Activated CD4-positive, alpha-beta T cell treated with anti-CD3 and anti-CD28 coated beads, Interleukin-2, amount 10 ng/mL, durations not matched to agents 7 days and 5 days (primary cell): ENCODE measurements around the gene ARHGEF7. TPM values are rescaled to one million over a fixed set of nuclear protein-coding genes. Genes with fewer than 3 reads are reported as not detected.

Experiments
- CTCF ChIA-PET: fragments of 350-600 bp; sonication (Branson Sonifier 250); formaldehyde crosslinking; loops from one replicate; lab custom pipeline; 2021; ENCODE audit warnings: antibody characterized with exemption; lab: Charles Lee
- POLR2A ChIA-PET: fragments of 350-600 bp; sonication (Branson Sonifier 250); formaldehyde crosslinking; loops from one replicate; lab custom pipeline; 2021; ENCODE audit warnings: antibody characterized with exemption; lab: Charles Lee
- DNase-seq: peaks from one replicate; pipeline ENCODE4 v3.0.0-alpha.2; 2020
- H3K27ac Mint-ChIP-seq: one replicate; pipeline ENCODE4 v1.8.0; 2021; ENCODE audit warnings: mild to moderate bottlenecking, moderate library complexity, mixed read lengths
- H3K27me3 Mint-ChIP-seq: one replicate; pipeline ENCODE4 v1.8.0; 2021; ENCODE audit warnings: mixed read lengths
- H3K36me3 Mint-ChIP-seq: one replicate; pipeline ENCODE4 v1.8.0; 2021; ENCODE audit warnings: low read depth, mixed read lengths
- H3K4me1 Mint-ChIP-seq: one replicate; pipeline ENCODE4 v1.8.0; 2021; ENCODE audit warnings: mixed read lengths
- H3K4me3 Mint-ChIP-seq: one replicate; pipeline ENCODE4 v1.8.0; 2021; ENCODE audit warnings: mild to moderate bottlenecking, moderate library complexity, mixed read lengths
- H3K9me3 Mint-ChIP-seq: one replicate; pipeline ENCODE4 v1.8.0; 2021; ENCODE audit warnings: mixed read lengths
- total RNA-seq, 2 experiments: library from RNA; stranded (reverse); gene quantifications; one replicate each; pipeline ENCODE4 v1.2.3, GENCODE V29; 2021

Gene ARHGEF7
- total RNA-seq, 2 experiments from 2014 or later, result 64.5 to 72.2 TPM

DNA sequence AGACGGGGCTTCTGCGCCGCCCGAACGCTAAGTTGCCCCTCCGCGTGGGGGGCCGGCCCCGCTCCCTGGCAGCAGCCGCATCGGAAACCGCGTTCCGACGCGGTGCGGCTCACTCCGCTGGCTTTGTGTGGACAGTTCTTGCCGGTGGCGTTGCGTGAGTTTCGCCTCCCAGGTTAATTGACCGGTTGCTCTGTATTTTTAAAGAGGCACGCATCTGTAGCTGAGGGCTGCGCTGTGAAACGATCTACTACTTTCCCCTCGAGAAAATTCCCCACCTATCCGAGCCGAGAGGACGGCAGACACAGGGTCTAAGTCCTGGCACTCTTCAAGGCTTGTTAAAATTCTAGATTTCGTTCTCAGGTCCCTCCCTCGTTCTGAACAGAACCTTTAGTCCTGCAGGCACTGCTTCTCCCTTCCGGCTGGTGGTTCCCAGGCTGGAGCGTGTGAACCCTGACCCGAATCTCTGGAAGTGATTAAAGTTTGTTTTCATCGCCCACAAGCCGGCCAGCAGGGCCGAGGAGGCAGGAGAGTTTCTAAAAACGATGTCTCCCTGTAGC lies 933 bp downstream of the ARHGEF7 start:
- H3K27ac Mint-ChIP-seq, result peak overlapping the region; percentile 60
- CTCF ChIA-PET, result interaction anchor here (0.6 to 1.6 kb wide), 2 partner anchors 10 to 296 kb away, joined by 3 to 5 read pairs; no protein-coding TSS in a partner anchor
- no peaks in the 10 kb centered on the region for H3K9me3 Mint-ChIP-seq
- peaks cover 5% of the 10 kb centered on the region for H3K36me3 Mint-ChIP-seq
- DNase-seq, result no peak
- peaks cover 14% of the 10 kb centered on the region for H3K4me1 Mint-ChIP-seq
- H3K4me3 Mint-ChIP-seq, result peak overlapping the region; percentile 71
- peaks cover 77% of the 10 kb centered on the region for H3K27me3 Mint-ChIP-seq
- POLR2A ChIA-PET, result no interaction called here

DNA sequence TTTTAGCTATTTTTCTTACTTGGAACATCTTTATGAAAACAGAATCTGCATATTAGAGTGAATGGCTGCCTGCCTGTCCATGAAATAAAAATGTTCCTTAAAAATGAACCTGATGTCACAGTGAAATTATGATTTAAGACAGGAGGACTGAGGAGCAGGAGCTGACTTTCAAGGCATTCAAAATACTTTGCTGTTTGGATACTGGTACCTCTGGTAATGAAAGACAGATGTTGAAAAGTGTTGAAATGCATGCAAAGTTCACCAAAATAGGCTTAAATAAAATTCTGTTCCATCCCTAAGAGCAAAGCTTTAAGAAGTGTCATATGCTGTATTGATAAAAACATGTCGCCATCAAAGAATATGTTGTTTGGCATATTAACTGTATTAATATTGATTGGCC lies 1.7 kb downstream of the ARHGEF7 start:
- no peak overlapping the region for H3K4me3 Mint-ChIP-seq
- peaks cover 5% of the 10 kb centered on the region for H3K36me3 Mint-ChIP-seq
- DNase-seq, result no peak
- no peaks in the 10 kb centered on the region for H3K9me3 Mint-ChIP-seq
- POLR2A ChIA-PET, result no interaction called here
- peaks cover 14% of the 10 kb centered on the region for H3K4me1 Mint-ChIP-seq
- H3K27ac Mint-ChIP-seq, result no peak overlapping the region
- CTCF ChIA-PET, result interaction anchor here (0.6 to 1.6 kb wide), 2 partner anchors 9 to 297 kb away, joined by 3 to 5 read pairs; no protein-coding TSS in a partner anchor
- peaks cover 69% of the 10 kb centered on the region for H3K27me3 Mint-ChIP-seq

DNA sequence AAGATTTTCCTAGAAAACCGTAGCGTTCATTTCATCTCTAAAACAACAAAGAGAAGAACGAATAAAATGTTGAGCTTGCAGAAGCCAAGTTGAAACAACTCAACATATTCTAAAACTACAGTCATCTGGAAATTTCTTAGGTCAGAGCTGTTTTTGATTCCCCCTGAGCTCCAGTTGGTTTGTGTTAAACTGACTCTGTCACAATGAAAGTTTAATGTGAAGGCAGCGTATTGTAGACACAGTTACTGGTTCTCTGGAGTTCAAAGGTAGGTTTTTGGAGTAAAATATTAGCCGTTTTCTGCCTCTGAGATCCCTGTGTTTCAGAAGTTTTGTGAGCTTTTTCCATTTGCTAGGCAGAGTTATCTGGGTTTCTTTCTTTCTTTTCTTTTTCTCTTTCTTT lies 2.2 kb downstream of the ARHGEF7 start:
- no peak overlapping the region for H3K27ac Mint-ChIP-seq
- H3K4me1 Mint-ChIP-seq, result peaks cover 14% of the 10 kb centered on the region
- ChIA-PET CTCF (interaction anchor here (1.6 kb wide), 1 partner anchor 9 kb away, joined by 5 read pairs; no protein-coding TSS in a partner anchor), POLR2A (no interaction called here)
- peaks cover 5% of the 10 kb centered on the region for H3K36me3 Mint-ChIP-seq
- H3K4me3 Mint-ChIP-seq, result no peak overlapping the region
- H3K27me3 Mint-ChIP-seq, result peaks cover 66% of the 10 kb centered on the region
- no peaks in the 10 kb centered on the region for H3K9me3 Mint-ChIP-seq
- no peak for DNase-seq

DNA sequence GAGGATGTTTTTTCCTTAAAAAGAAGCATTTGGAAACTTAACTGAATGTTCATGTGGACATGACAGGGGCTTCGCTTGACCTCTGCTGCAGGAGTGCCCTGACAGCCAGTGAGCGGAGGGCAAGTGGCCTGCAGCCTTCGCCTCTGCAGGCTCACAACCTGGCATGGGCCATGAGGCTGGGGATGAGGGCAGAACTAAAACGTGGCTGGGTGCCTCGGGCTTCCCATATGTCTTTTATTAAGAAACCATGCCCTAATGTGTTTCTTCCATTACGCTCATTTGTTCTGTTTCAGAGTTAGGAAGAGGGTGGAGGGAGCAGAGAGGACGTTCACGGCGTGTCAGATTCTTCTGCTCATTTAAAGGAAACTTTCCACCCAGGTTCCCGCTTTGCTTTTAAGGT lies 2.9 kb downstream of the ARHGEF7 start:
- Mint-ChIP-seq H3K27me3 (peaks cover 62% of the 10 kb centered on the region), H3K4me3 (no peak overlapping the region), H3K36me3 (peaks cover 5% of the 10 kb centered on the region), H3K27ac (no peak overlapping the region), H3K9me3 (no peaks in the 10 kb centered on the region), H3K4me1 (peaks cover 14% of the 10 kb centered on the region)
- ChIA-PET POLR2A (no interaction called here), CTCF (no interaction called here)
- DNase-seq, result no peak

DNA sequence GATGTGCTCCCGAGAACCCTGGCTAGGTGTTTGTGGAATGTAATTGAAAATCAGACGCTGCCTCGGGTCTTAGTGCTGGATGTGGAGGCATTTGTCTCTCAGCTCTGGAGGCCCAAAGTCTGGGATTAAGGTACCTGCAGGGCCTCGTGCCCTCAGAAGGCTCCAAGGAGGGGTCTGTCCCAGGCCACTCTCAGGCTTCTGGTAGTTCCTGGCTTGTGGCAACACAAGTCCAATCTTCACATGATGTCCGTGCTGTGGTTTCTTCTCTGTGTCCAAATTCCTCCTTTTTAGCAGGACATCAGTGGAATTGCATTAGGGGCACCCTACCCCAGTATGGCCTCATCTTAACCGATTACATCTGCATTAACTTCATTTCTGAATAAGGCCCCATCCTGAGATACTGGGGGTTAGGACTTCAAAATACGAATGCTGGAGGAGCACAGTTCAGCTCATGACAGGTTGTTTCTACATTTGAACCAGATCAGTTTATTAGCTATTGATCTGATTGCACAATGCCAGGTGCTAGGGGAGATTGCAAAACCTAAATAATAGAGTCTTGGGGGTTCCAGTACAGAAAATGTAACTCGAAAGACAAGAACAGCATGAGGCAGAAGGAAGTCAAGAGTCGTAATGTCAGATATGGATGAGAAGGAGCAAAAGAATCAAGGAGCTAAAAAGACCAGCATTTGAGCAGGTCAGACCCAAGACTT lies 3.9 kb downstream of the ARHGEF7 start:
- POLR2A ChIA-PET, result interaction anchor here (0.6 kb wide), 1 partner anchor 22 kb away, joined by 5 read pairs; no protein-coding TSS in a partner anchor
- no peak for DNase-seq
- Mint-ChIP-seq H3K36me3 (peaks cover 5% of the 10 kb centered on the region), H3K4me3 (no peak overlapping the region), H3K9me3 (no peaks in the 10 kb centered on the region), H3K27ac (no peak overlapping the region), H3K4me1 (peaks cover 11% of the 10 kb centered on the region), H3K27me3 (peaks cover 51% of the 10 kb centered on the region)
- CTCF ChIA-PET, result no interaction called here

DNA sequence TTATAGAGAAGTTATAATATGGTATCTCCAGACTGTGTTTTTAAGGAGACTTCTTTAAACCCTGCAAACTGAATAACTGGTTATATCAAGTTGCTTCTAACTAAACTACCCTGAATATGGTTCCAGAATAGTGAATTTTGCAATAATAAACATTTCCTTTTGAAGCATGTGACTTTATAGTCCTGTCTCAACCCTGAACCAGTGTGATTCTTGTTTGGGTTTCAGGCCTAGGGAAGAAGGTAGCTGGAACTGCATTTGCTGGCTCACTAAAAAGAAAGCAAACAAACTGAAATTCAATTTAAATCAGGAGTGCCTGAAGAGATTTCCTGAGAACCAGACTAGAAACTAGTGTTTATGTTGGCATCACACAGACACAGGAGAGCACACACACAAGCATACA lies 4.9 kb downstream of the ARHGEF7 start:
- POLR2A ChIA-PET, result no interaction called here
- Mint-ChIP-seq H3K4me3 (no peak overlapping the region), H3K27me3 (peaks cover 43% of the 10 kb centered on the region), H3K9me3 (no peaks in the 10 kb centered on the region), H3K36me3 (peaks cover 2% of the 10 kb centered on the region), H3K4me1 (peaks cover 4% of the 10 kb centered on the region), H3K27ac (no peak overlapping the region)
- DNase-seq, result no peak
- CTCF ChIA-PET, result no interaction called here

DNA sequence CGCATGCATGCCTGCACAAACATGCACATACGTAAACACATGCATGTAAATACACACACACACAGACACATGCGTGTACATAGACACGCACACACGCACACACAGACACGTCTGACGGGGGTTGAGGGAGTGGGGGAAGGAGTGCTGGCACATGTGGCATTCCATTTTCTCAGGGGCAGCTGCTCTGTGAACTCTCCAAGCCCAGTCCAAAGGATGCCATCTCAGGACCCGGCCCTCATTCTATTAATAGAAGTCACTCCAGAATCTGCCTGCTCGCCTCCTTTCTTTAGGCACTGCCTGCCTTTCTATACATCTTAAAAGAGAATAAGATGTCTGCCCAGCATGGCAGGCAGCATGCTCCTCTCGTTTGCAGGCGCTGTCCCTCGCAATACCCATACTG lies 5.3 kb downstream of the ARHGEF7 start:
- POLR2A ChIA-PET, result no interaction called here

DNA sequence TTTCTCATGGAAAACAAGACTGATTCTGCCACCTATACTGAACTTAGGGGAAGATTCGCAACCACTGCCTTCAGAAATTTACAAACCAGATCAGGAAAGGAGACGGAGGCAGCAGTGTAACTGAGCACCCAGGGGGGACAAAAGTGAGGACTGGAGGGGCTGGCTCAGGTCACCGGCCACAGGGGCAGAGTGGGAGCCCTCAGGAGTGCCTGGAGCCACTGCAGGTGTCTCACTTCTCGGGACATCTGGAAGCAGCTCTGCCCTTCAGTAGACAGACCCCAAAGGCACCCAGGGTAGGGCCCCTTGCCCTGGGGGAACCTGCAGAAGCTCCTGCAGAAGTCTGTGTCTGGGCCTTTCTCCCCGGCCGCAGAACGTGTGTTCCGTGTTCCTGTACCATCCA lies 5.8 kb downstream of the ARHGEF7 start:
- H3K36me3 Mint-ChIP-seq, result peaks cover 2% of the 10 kb centered on the region
- no peak for DNase-seq
- CTCF ChIA-PET, result no interaction called here
- H3K9me3 Mint-ChIP-seq, result no peaks in the 10 kb centered on the region
- H3K27me3 Mint-ChIP-seq, result peaks cover 42% of the 10 kb centered on the region
- POLR2A ChIA-PET, result no interaction called here
- no peak overlapping the region for H3K27ac Mint-ChIP-seq
- H3K4me1 Mint-ChIP-seq, result peaks cover 4% of the 10 kb centered on the region
- H3K4me3 Mint-ChIP-seq, result no peak overlapping the region

More for the DNA sequence above, 5.3 kb downstream of the ARHGEF7 start:
- Mint-ChIP-seq H3K4me3 (no peak overlapping the region), H3K27me3 (peaks cover 43% of the 10 kb centered on the region), H3K4me1 (peaks cover 4% of the 10 kb centered on the region), H3K27ac (no peak overlapping the region), H3K9me3 (no peaks in the 10 kb centered on the region), H3K36me3 (peaks cover 2% of the 10 kb centered on the region)
- CTCF ChIA-PET, result no interaction called here
- DNase-seq, result no peak

DNA sequence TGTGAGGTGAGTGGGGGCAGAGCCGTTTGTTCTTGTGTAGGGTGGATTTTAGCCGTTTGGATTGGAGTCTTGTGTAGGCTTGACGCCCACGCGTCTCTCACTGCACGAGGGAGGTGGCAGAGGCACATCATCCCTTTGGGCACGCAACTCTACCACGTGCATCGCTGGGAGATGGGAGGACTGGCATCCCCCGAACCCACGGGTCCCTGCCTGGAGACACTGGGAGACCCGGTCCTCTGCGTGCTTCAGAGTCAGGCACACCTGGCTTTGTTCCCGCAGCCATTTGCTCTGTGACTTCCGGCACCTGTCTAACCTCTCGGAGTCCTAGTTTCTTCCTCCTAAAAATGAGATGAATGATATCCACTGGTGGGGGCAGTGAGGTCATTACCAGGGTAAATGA lies 6.4 kb downstream of the ARHGEF7 start:
- no peak overlapping the region for H3K4me3 Mint-ChIP-seq
- ChIA-PET POLR2A (no interaction called here), CTCF (no interaction called here)
- H3K9me3 Mint-ChIP-seq, result no peaks in the 10 kb centered on the region
- H3K4me1 Mint-ChIP-seq, result no peaks in the 10 kb centered on the region
- H3K27ac Mint-ChIP-seq, result no peak overlapping the region
- H3K36me3 Mint-ChIP-seq, result no peaks in the 10 kb centered on the region
- DNase-seq, result no peak
- H3K27me3 Mint-ChIP-seq, result peaks cover 36% of the 10 kb centered on the region

DNA sequence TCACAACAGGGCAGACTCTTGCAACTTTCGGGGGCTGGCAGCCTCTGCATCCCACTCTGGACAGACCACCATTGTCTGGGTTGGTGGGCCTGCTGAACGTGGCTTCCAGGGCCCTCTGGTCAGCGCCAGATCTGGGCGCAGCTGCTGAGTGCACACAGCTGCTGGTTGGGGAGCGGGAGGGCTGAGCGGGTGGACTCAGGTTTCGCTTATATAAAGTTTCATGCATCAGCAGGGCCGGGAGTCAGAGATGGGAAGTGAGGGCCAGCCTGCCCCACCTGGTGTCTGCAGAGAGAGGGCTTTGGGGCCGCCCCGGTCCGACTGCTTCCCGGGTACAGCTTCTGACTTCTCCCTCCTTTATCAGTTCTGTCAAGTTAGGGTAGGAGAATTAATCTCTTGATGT lies 6.9 kb downstream of the ARHGEF7 start:
- peaks cover 34% of the 10 kb centered on the region for H3K27me3 Mint-ChIP-seq
- H3K9me3 Mint-ChIP-seq, result no peaks in the 10 kb centered on the region
- CTCF ChIA-PET, result no interaction called here
- no peaks in the 10 kb centered on the region for H3K36me3 Mint-ChIP-seq
- no peak overlapping the region for H3K27ac Mint-ChIP-seq
- H3K4me3 Mint-ChIP-seq, result no peak overlapping the region
- POLR2A ChIA-PET, result no interaction called here
- DNase-seq, result no peak
- H3K4me1 Mint-ChIP-seq, result no peaks in the 10 kb centered on the region

DNA sequence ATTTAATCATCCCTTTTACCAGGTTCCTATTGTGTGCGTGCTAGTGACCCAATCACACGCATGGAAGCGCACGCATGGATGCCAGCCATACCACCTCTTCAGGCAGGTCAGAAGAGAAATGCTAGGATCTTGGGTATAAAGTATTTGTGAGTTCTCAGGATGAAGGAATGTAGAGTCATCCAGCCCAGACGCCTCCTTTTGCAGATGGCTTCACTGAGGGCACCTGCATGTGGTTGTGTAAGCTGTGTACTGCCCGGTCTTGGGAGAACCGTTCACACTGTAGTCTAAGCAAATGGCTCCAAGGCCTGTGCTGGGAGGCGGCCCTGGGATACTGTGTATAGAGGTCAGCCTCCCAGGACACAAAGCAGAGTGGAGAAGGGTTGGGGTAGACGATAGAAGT lies 7.5 kb downstream of the ARHGEF7 start:
- POLR2A ChIA-PET, result no interaction called here
- H3K27ac Mint-ChIP-seq, result no peak overlapping the region

DNA sequence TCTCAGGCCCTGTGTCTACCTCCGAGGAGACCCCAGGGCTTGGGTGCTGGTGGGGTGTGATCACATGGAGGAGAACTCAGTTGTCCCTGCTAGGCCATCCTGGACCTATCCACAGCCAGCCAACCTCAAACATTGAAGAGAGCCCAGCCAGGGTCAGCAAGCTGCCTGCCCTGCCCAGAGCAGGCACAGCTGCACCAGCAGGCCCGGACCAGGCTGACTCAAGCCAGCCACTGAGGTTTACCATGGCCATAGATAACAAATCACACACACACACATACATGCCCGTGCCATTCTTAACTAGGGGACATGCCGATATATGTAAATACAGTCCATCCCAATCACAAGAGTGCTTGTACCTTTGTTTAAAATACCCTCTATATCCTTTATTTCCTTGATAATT lies 8.1 kb downstream of the ARHGEF7 start:
- no peak overlapping the region for H3K27ac Mint-ChIP-seq
- no peak for DNase-seq
- H3K9me3 Mint-ChIP-seq, result no peaks in the 10 kb centered on the region
- H3K27me3 Mint-ChIP-seq, result peaks cover 27% of the 10 kb centered on the region
- ChIA-PET POLR2A (no interaction called here), CTCF (no interaction called here)
- H3K4me3 Mint-ChIP-seq, result no peak overlapping the region
- H3K4me1 Mint-ChIP-seq, result no peaks in the 10 kb centered on the region
- no peaks in the 10 kb centered on the region for H3K36me3 Mint-ChIP-seq

More for the DNA sequence above, 7.5 kb downstream of the ARHGEF7 start:
- Mint-ChIP-seq H3K27me3 (peaks cover 29% of the 10 kb centered on the region), H3K36me3 (no peaks in the 10 kb centered on the region), H3K9me3 (no peaks in the 10 kb centered on the region), H3K4me1 (no peaks in the 10 kb centered on the region), H3K4me3 (no peak overlapping the region)
- no peak for DNase-seq
- CTCF ChIA-PET, result no interaction called here

DNA sequence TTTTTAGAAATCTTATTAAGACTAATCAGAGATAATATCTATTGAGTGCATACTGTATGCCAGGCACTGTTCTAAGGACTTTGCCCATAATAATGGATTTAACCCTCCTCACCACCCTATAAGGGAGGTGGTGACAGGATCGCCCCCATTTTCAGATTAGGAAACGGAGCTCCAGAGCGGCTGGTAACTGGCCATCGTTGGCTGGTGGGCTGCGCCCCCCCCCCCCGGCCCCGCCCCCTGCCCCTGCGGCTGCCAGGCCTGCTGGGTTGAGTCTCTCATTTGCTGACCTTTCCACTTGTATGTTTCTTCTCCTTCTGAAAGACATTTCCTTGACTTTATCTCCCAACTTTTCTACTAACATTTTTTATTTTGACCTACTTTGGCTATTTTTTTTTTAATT lies 8.5 kb downstream of the ARHGEF7 start:
- ChIA-PET CTCF (no interaction called here), POLR2A (no interaction called here)
- H3K9me3 Mint-ChIP-seq, result no peaks in the 10 kb centered on the region
- H3K4me3 Mint-ChIP-seq, result no peak overlapping the region
- H3K27ac Mint-ChIP-seq, result no peak overlapping the region
- no peak for DNase-seq
- no peaks in the 10 kb centered on the region for H3K36me3 Mint-ChIP-seq
- no peaks in the 10 kb centered on the region for H3K4me1 Mint-ChIP-seq
- H3K27me3 Mint-ChIP-seq, result peaks cover 26% of the 10 kb centered on the region
